ENCODE data around the gene MX2.
A peak's percentile ranks its signal among the peaks of the same experiment; 100 is the strongest.
"Not testable (repeated sequence)": the region's sequence is repeated elsewhere in the genome, so short reads cannot be mapped to it uniquely, and the experiment has no call there.

Gene MX2

DNA sequence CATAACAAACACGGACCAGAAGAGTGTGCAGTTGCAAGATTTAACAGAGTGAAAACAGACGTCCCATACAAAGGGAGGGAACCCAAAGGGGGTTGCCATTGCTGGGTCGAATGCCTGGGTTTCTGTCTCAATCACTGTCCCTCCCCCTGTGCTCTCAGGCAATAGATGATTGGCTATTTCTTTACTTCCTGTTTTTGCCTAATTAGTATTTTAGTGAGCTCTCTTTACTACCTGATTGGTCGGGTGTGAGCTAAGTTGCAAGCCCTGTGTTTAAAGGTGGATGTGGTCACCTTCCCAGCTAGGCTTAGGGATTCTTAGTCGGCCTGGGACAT, 61.4 kb downstream of the MX2 start:
- in situ Hi-C loops (cut with HindIII; ENCODE audit: low pct_ligation_motif_present, low pct_unique_long_range_greater_than_20kb, low sequenced_read_pairs) = not testable (repeated sequence)

GRCh38 chr21:41425588-41425953, 63.7 kb downstream of the MX2 start:
- no peak for DNase-seq
- in situ Hi-C loops (cut with HindIII; ENCODE audit: low pct_ligation_motif_present, low pct_unique_long_range_greater_than_20kb, low sequenced_read_pairs) = no loop called here

More for the DNA sequence above, 61.4 kb downstream of the MX2 start:
- not testable (repeated sequence) for DNase-seq

DNA sequence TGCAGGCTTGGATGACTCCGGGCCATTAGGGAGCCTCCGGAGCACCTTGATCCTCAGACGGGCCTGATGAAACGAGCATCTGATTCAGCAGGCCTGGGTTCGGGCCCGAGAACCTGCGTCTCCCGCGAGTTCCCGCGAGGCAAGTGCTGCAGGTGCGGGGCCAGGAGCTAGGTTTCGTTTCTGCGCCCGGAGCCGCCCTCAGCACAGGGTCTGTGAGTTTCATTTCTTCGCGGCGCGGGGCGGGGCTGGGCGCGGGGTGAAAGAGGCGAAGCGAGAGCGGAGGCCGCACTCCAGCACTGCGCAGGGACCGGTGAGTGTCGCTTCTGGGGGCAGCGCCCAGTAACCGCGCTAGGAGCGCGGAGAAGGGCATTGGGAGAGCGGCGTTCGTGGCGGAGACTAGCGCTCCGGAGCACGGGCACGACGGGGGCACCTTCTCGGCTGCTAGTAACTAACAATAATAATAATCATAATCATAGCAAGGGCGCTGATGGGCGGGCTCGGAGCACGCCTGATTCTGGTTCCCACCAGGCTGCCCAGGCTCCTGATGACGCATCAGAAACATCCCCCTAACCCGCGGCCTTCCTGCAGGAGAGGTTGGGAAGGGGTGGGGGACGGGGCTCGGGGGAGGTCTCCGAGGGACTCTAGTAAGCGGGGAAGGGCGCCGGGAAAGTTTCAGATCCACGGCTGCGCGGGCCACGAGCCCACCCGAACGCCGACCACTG, 64.3 kb downstream of the MX2 start, which contains the start of gene MX1:
Gene MX1, plus strand, starts transcription at position 286 of the 722 bp plus-strand sequence. CDS start 5,832 bp downstream, outside the sequence.
- in situ Hi-C loops (cut with HindIII; ENCODE audit: low pct_ligation_motif_present, low pct_unique_long_range_greater_than_20kb, low sequenced_read_pairs) = no loop called here
- peak; percentile 73 for DNase-seq

DNA sequence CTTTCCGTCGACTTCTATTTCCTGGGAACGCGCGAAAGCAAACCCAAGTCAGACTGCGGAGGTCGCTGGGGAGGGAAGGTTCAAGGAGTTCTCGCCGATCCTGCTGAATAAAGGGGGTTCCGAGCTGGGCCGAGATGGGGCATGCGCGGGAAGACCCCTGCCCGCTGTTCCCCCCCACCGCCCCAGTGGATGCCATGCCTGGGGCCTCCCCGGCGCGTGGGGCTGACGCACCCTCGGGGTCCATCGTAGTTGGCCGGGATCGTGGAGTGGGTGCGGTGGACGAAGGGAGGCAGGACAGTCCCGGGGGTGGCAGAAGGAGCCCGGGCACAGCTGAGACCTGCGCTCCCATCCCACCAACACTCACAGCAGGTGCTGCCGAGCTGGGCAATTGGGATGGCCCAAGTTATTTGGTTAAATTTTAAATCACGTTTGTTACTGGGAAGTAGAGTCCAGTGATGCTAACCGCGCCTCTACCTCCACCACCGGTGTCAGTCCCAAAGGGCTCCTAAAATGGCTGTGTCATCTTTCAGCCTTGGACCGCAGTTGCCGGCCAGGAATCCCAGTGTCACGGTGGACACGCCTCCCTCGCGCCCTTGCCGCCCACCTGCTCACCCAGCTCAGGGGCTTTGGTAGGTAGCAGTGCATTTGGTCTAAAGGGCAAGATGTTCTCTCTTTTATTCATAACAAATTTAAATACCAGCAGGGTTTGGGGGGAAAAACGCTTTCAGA, 65.0 kb downstream of the MX2 start:
- DNase-seq = no peak
- in situ Hi-C loops (cut with HindIII; ENCODE audit: low pct_ligation_motif_present, low pct_unique_long_range_greater_than_20kb, low sequenced_read_pairs) = no loop called here

DNA sequence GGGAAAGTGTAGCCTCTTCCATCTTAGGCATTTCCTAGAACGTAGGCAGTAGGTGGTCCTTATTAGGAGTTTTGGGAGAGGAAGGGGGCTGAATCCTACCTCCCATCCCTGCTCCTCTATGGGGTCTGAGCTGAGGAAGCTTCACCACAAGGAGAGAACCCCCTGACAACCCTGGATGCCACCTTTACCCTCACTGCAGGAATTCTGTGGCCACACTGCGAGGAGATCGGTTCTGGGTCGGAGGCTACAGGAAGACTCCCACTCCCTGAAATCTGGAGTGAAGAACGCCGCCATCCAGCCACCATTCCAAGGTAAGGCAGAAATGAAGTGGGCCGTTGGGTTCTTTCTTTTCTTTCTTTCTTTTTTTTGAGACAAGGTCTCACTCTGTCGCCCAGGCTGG, 65.7 kb downstream of the MX2 start:
- no peak for DNase-seq
- in situ Hi-C loops (cut with HindIII; ENCODE audit: low pct_ligation_motif_present, low pct_unique_long_range_greater_than_20kb, low sequenced_read_pairs) = no loop called here

DNA sequence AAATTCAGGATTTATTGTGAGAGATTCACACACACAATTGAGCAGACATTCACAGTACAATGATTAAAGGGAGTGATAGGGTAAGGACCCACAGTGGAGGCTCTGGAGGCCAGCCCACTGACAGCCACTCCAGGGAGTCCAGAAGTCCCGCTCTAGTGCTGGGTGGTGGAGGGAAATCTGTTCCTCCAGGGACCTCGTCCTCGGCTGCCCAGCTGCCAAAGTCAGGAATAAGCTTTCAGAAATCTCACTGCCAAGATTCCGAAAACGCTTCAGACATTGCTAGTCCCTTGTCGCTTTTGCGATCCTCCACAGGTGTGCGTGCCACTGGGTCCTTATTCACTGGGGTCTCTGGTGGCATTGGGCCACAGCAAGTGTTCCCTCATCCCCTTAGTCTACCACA, 66.5 kb downstream of the MX2 start:
- in situ Hi-C loops (cut with HindIII; ENCODE audit: low pct_ligation_motif_present, low pct_unique_long_range_greater_than_20kb, low sequenced_read_pairs) = no loop called here
- no peak for DNase-seq

GRCh38 chr21:41428847-41429246, 67.0 kb downstream of the MX2 start:
- in situ Hi-C loops (cut with HindIII; ENCODE audit: low pct_ligation_motif_present, low pct_unique_long_range_greater_than_20kb, low sequenced_read_pairs) = no loop called here
- no peak for DNase-seq

DNA sequence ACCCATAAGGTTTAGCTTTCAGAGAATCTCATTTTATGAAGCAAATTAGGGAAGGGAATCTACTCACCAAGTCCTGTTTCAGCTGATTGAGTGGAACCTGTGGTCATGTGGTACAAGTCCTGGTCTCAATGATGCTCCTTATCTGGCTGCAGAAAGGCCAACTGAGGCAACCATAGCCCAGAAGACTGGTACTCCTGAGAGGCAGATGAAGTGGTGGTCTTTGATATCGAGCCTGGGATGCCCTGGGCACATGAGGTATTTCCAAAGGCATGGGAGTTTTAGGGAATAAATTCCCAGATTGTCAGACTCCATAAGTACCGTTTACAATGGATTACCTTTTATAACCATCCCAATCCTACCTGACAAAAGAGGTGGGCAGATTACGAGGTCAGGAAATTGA, 67.5 kb downstream of the MX2 start:
- DNase-seq = no peak
- in situ Hi-C loops (cut with HindIII; ENCODE audit: low pct_ligation_motif_present, low pct_unique_long_range_greater_than_20kb, low sequenced_read_pairs) = no loop called here

DNA sequence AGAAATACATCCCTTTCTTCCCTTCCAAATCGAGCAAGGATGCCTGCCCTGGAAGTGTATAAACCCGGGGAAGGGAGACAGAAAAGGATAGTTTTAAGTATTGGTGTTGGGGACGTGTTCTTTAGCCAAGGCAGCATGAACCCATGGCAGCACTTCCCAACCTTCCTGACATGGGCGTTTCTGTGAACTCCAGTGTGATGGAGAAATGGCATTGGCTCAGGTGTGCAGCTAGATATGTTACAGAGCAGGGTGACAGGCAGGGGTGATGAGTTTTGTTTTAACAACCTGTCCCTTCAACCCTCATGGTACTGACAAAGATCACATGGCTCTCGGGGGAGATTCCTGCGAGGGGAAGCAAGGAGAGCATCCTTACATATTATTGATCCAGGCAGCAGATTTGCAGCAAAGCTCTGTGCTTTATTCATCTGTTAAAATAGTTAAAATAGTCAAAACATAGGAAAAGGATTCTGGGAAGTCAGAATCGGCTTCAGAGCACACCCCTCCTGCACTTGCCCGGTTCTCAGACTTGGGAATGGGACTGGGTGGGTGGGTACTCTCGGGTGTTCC, 68.2 kb downstream of the MX2 start:
- no peak for DNase-seq
- in situ Hi-C loops (cut with HindIII; ENCODE audit: low pct_ligation_motif_present, low pct_unique_long_range_greater_than_20kb, low sequenced_read_pairs) = no loop called here

GRCh38 chr21:41431788-41432548, 70.1 kb downstream of the MX2 start:
- in situ Hi-C loops (cut with HindIII; ENCODE audit: low pct_ligation_motif_present, low pct_unique_long_range_greater_than_20kb, low sequenced_read_pairs) = no loop called here

DNA sequence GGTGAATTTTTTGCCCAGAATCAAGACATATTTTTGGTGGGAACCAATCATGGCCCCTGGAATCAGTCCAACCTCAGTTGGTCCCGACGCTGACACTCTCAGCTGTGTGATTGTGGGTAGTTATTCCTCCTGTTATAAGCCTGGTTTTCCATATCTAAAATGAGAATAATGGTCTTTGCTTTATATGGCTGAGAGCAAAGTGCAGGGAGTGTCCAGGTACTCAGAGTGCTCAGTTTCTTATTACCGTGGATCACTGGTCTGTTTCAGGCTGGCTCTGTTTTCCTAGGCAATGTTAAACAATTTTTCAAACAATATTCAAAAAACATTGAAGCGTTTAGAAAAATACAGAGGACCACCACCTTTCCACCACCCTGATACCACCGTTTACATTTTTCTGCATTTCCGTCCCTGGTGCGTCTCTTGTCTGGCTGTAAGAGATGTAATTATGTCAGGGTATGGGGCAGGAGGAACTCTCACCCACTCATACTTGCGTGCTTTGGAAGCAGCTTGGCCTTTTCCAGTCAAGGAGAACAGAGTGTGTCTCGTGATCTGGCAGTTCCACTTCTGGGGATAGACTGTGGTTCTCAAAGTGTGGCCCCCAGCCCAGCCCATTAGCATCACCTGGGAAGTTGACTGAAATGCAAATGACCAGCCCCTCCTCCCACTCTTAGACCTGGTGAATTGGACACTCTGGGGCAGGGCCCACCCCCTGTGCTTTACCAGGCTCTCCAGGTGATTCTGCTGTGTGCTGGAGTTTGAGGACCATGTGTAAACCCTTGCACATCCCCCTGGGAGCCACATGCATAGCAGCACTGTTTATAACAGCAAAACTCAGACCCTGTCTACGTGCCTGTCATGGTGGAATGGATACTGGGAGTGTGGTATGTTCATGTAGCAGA, 71.0 kb downstream of the MX2 start:
- no peak for DNase-seq

More at GRCh38 chr21:41431788-41432548, 70.1 kb downstream of the MX2 start:
- no peak for DNase-seq

GRCh38 chr21:41433566-41433965, 71.7 kb downstream of the MX2 start:
- in situ Hi-C loops (cut with HindIII; ENCODE audit: low pct_ligation_motif_present, low pct_unique_long_range_greater_than_20kb, low sequenced_read_pairs) = no loop called here
- no peak for DNase-seq

More for the DNA sequence above, 71.0 kb downstream of the MX2 start:
- in situ Hi-C loops (cut with HindIII; ENCODE audit: low pct_ligation_motif_present, low pct_unique_long_range_greater_than_20kb, low sequenced_read_pairs) = no loop called here

- in situ Hi-C loops (cut with HindIII; ENCODE audit: low pct_ligation_motif_present, low pct_unique_long_range_greater_than_20kb, low sequenced_read_pairs) = no loop called here
- no peak for DNase-seq
Measured at GRCh38 chr21:41435706-41436105, 73.9 kb downstream of the MX2 start.

- DNase-seq = no peak
- in situ Hi-C loops (cut with HindIII; ENCODE audit: low pct_ligation_motif_present, low pct_unique_long_range_greater_than_20kb, low sequenced_read_pairs) = no loop called here
Measured at GRCh38 chr21:41437729-41438128, 75.9 kb downstream of the MX2 start.

GRCh38 chr21:41438425-41439113, 76.7 kb downstream of the MX2 start:
- in situ Hi-C loops (cut with HindIII; ENCODE audit: low pct_ligation_motif_present, low pct_unique_long_range_greater_than_20kb, low sequenced_read_pairs) = no loop called here
- no peak for DNase-seq

DNA sequence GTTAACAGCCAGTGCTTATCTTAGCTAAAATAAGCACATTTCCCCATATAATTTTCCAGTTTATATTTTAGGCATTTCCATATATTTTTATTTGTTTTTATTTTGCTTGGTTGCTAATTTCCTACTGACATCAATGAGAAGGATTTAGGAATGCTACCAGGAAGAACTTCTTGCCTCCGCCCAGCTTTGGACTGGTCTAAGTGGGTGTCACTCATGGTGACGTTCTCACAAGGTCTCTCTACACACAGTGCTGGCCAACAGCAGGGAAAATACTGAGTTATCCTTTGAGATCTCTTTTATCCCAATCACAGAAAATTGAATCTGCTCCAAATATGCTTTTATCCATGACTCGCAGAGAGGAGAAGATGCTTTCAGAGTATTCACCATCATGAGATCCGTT, 77.4 kb downstream of the MX2 start:
- DNase-seq = no peak
- in situ Hi-C loops (cut with HindIII; ENCODE audit: low pct_ligation_motif_present, low pct_unique_long_range_greater_than_20kb, low sequenced_read_pairs) = no loop called here

DNA sequence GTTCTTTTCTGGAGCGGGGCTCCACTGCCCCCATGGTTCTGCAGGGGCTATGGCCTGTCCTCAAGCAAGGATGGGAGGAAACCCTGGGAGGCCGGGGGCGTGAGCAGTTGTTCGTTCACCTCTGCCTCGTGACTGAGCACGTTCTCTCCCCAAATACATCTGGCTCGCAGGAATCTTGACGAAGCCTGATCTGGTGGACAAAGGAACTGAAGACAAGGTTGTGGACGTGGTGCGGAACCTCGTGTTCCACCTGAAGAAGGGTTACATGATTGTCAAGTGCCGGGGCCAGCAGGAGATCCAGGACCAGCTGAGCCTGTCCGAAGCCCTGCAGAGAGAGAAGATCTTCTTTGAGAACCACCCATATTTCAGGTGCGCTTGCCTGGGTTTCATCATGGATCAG, 79.7 kb downstream of the MX2 start:
- in situ Hi-C loops (cut with HindIII; ENCODE audit: low pct_ligation_motif_present, low pct_unique_long_range_greater_than_20kb, low sequenced_read_pairs) = no loop called here
- no peak for DNase-seq

Data from ACHN (cell line).